ENCODE measurements around the gene PIPOX.

DNA sequence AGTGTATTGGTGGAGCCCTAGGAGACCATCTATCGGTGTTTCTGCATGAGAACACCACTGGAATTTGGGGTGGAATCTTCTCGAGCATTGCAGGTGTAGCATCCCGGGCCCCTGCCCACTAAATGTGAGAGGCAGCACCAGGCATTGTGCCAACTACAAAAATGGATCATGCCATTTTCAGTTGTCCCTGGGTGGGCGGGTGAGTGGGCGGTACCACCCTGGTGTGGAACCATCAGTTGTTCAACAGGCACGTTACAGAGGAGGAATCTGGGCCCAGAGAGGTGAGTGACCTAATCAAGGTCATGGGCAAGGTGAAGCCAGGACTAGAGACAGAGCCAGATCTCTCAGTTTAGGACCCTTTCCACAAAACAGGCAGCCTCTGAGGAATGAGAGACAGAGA, 8.8 kb downstream of the PIPOX start:
- TF ChIP-seq, protein P1, sequence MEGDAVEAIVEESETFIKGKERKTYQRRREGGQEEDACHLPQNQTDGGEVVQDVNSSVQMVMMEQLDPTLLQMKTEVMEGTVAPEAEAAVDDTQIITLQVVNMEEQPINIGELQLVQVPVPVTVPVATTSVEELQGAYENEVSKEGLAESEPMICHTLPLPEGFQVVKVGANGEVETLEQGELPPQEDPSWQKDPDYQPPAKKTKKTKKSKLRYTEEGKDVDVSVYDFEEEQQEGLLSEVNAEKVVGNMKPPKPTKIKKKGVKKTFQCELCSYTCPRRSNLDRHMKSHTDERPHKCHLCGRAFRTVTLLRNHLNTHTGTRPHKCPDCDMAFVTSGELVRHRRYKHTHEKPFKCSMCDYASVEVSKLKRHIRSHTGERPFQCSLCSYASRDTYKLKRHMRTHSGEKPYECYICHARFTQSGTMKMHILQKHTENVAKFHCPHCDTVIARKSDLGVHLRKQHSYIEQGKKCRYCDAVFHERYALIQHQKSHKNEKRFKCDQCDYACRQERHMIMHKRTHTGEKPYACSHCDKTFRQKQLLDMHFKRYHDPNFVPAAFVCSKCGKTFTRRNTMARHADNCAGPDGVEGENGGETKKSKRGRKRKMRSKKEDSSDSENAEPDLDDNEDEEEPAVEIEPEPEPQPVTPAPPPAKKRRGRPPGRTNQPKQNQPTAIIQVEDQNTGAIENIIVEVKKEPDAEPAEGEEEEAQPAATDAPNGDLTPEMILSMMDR (IDR thresholded peaks at IDR 0.05): no peak
- TF ChIP-seq POLR2AphosphoS5 (IDR thresholded peaks at IDR 0.05) (no peak), POLR2A (IDR thresholded peaks at IDR 0.05) (no peak)
